Pancreas (tissue), 10 donors: ENCODE measurements around the gene ST6GALNAC3. TPM values are rescaled to one million over a fixed set of nuclear protein-coding genes. Genes with fewer than 3 reads are reported as not detected.

Experiments
- ATAC-seq, 4 donors: fragments of 200-7000 bp; cut with Tn5 transposase; one replicate each; pipeline versions ENCODE4 v1.8.0 to v1.9.1; 2020; ENCODE audit warnings: mild to moderate bottlenecking in 4 of 4, moderate library complexity in 4 of 4
- DNase-seq, 6 donors: peaks; one replicate each; pipeline ENCODE4 v3.0.0-alpha.2; 2020
- FAIRE-seq: peaks from 2 replicates; lab custom pipeline; 2012; peaks lifted over from hg19 to GRCh38; lab: Jason Lieb, UNC
- H3K27ac ChIP-seq, 4 donors: fragments of 200-600 bp; sonication (generic); 1 replicate in 3 of 4; 2 replicates in 1 of 4; pipeline versions ENCODE4 v1.5.0 to v1.8.0; 2020
- H3K27me3 ChIP-seq, 4 donors: fragments of 200-600 bp; one replicate each; pipeline ENCODE4 v1.8.0; 2021
- H3K36me3 ChIP-seq, 3 donors: fragments of 200-600 bp; sonication (generic) in 1 of 3; one replicate each; pipeline versions ENCODE4 v1.5.0 to v1.8.0; 2020 to 2021
- H3K4me1 ChIP-seq, 3 donors: fragments of 200-600 bp; one replicate each; pipeline ENCODE4 v1.8.0; 2021
- H3K4me3 ChIP-seq, 4 donors: fragments of 200-600 bp; sonication (generic) in 2 of 4; one replicate each; pipeline versions ENCODE4 v1.5.0 to v1.8.0; 2020 to 2021
- H3K9me3 ChIP-seq, 4 donors: fragments of 200-600 bp; one replicate each; pipeline ENCODE4 v1.8.0; 2021
- CTCF ChIP-seq, 4 donors: fragments of 200-600 bp; sonication (generic) in 3 of 4; IDR thresholded peaks; one replicate each; pipeline versions ENCODE4 v1.5.0 to v1.8.0; 2021; ENCODE audit warnings: antibody characterized with exemption in 4 of 4
- WGBS, 2 donors: extraction: QIAGEN DNeasy Blood & Tissue Kit; methylation state at CpG; one replicate each; pipeline ENCODE4 v1.1.7; 2013; 5-methylcytosine and 5-hydroxymethylcytosine counted together
- intact Hi-C, 3 donors: fragments of 100-400 bp; cut with DNase I; formaldehyde crosslinking; loops; one replicate each; pipeline versions ENCODE4 v1.11.1 to v1.14.2; 2022
- polyA plus RNA-seq, 2 donors: library from polyadenylated mRNA; stranded (reverse); fragments of 200-250 nt; gene quantifications; one replicate each; pipeline ENCODE4 v1.2.3, GENCODE V29; 2013
- total RNA-seq, 6 donors: library from RNA; stranded (reverse); fragmentation: NEBNext Ultra II Directional in 4 of 6; extraction: Animal tissue kit (Norgen Biotek cat#: 25700) in 4 of 6; gene quantifications; one replicate each; pipeline versions ENCODE4 v1.2.1 to v1.2.4, GENCODE V29; 2021 to 2023
- donor health status: healthy with polysubstance abuse.
- donor health status: DM: no; HTN: no; CAD: no; lungs with moderate emphysema.
- donor health status: DM: no; HTN: no; CAD: no.
- donor health status: control.
- donor health status: control.
- donor health status: Bipolar disorder and iron deficiency.
- donor health status: DM: yes; HTN: yes; CAD: no.
- donor health status: DM: no; HTN: no; CAD: no.
- donor health status: DM: no; HTN: no; CAD: no.
- donor health status: DM: yes; HTN: yes; CAD: no.

ST6GALNAC3 gene
- total and polyA plus RNA-seq, 8 donors = 0.35 to 2.0 (median 0.80) TPM

GRCh38 chr1:76231320-76231719, 156.8 kb downstream of the ST6GALNAC3 start:
- Histone ChIP-seq H3K4me3 (no peak overlapping the region), H3K27ac (no peak overlapping the region), H3K27me3 (no peaks in the 10 kb centered on the region), H3K36me3 (no peaks in the 10 kb centered on the region), H3K4me1 (no peaks in the 10 kb centered on the region), H3K9me3 (no peaks in the 10 kb centered on the region)
- TF ChIP-seq CTCF (IDR thresholded peaks at IDR 0.05) = no peak
- no peak for ATAC-seq
- DNase-seq = no peak
- intact Hi-C loops = no loop called here
- FAIRE-seq = no peak
- 63 to 69% methylated on average over 4 of the region's 4 CpGs for WGBS, 2 donors

GRCh38 chr1:76232666-76233065, 158.1 kb downstream of the ST6GALNAC3 start:
- intact Hi-C loops = no loop called here
- no peak for TF ChIP-seq CTCF (IDR thresholded peaks at IDR 0.05)
- Histone ChIP-seq H3K27ac (no peak overlapping the region), H3K36me3 (no peaks in the 10 kb centered on the region), H3K4me3 (no peak overlapping the region), H3K9me3 (no peaks in the 10 kb centered on the region), H3K4me1 (no peaks in the 10 kb centered on the region), H3K27me3 (no peaks in the 10 kb centered on the region)
- ATAC-seq (no peak), FAIRE-seq (no peak), DNase-seq (no peak)
- 88 to 89% methylated on average over 4 of the region's 4 CpGs for WGBS, 2 donors

GRCh38 chr1:76234061-76234460, 159.5 kb downstream of the ST6GALNAC3 start:
- FAIRE-seq = no peak
- ATAC-seq = no peak
- Histone ChIP-seq H3K9me3 (no peaks in the 10 kb centered on the region), H3K4me3 (no peak overlapping the region), H3K36me3 (no peaks in the 10 kb centered on the region), H3K4me1 (no peaks in the 10 kb centered on the region), H3K27ac (no peak overlapping the region), H3K27me3 (no peaks in the 10 kb centered on the region)
- WGBS, 2 donors = 88 to 95% methylated on average over 2 of the region's 2 CpGs
- DNase-seq = no peak
- TF ChIP-seq CTCF (IDR thresholded peaks at IDR 0.05) = no peak
- intact Hi-C loops = no loop called here

- no peaks in the 10 kb centered on the region for H3K9me3 ChIP-seq
- TF ChIP-seq CTCF (IDR thresholded peaks at IDR 0.05) = no peak
- no peaks in the 10 kb centered on the region for H3K4me1 ChIP-seq
- DNase-seq = no peak
- no peak for FAIRE-seq
- no peak overlapping the region for H3K4me3 ChIP-seq
- no peaks in the 10 kb centered on the region for H3K27me3 ChIP-seq
- intact Hi-C loops = no loop called here
- 80 to 89% methylated on average over 5 of the region's 5 CpGs for WGBS, 2 donors
- no peaks in the 10 kb centered on the region for H3K36me3 ChIP-seq
- ATAC-seq = no peak
- H3K27ac ChIP-seq = no peak overlapping the region
These were observed 162.7 kb downstream of the ST6GALNAC3 start for GRCh38 chr1:76237211-76237610.

GRCh38 chr1:76238094-76238628, 163.6 kb downstream of the ST6GALNAC3 start:
- H3K27me3 ChIP-seq = no peaks in the 10 kb centered on the region
- DNase-seq = peak in 1 of 6 donors; percentile 26
- H3K4me1 ChIP-seq = no peaks in the 10 kb centered on the region
- no peak for TF ChIP-seq CTCF (IDR thresholded peaks at IDR 0.05)
- no peak overlapping the region for H3K4me3 ChIP-seq
- no peak overlapping the region for H3K27ac ChIP-seq
- peak in 3 of 4 donors; percentile 31 to 62 (median 59) for ATAC-seq
- no peaks in the 10 kb centered on the region for H3K36me3 ChIP-seq
- WGBS, 2 donors = 28 to 36% methylated on average over 6 of the region's 6 CpGs
- FAIRE-seq = no peak
- H3K9me3 ChIP-seq = no peaks in the 10 kb centered on the region
- intact Hi-C loops = no loop called here
